NCI-H187 treated with DMSO at 0.1 percent for 48 hours (cell line): ENCODE data around the gene HECW1.
"Not testable (repeated sequence)": the region's sequence is repeated elsewhere in the genome, so short reads cannot be mapped to it uniquely, and the experiment has no call there.

ENCODE experiments used
- DNase-seq: peaks from one replicate; lab custom pipeline; 2025; lab: John Stamatoyannopoulos, UW

HECW1 gene

GRCh38 chr7:43309706-43310022, 197.2 kb downstream of the HECW1 start:
- DNase-seq = no peak

GRCh38 chr7:43311052-43311451, 198.6 kb downstream of the HECW1 start:
- DNase-seq = no peak

- no peak for DNase-seq
Observed at GRCh38 chr7:43311694-43312093, 199.2 kb downstream of the HECW1 start.

GRCh38 chr7:43313628-43314378, 201.4 kb downstream of the HECW1 start:
- no peak for DNase-seq

- no peak for DNase-seq
Observed at GRCh38 chr7:43314379-43315158, 202.1 kb downstream of the HECW1 start.

GRCh38 chr7:43317075-43317474, 204.6 kb downstream of the HECW1 start:
- DNase-seq = no peak

- DNase-seq = no peak
Observed at GRCh38 chr7:43318188-43318770, 205.8 kb downstream of the HECW1 start.

- no peak for DNase-seq
Observed at GRCh38 chr7:43325595-43325994, 213.1 kb downstream of the HECW1 start.

GRCh38 chr7:43328336-43328735, 215.9 kb downstream of the HECW1 start:
- no peak for DNase-seq

- no peak for DNase-seq
Observed at GRCh38 chr7:43328785-43329380, 216.4 kb downstream of the HECW1 start.

- DNase-seq = no peak
Observed at GRCh38 chr7:43332193-43332796, 219.8 kb downstream of the HECW1 start.

GRCh38 chr7:43337191-43337590, 224.7 kb downstream of the HECW1 start:
- no peak for DNase-seq

- DNase-seq = no peak
Observed at GRCh38 chr7:43337811-43338210, 225.4 kb downstream of the HECW1 start.

GRCh38 chr7:43341132-43341531, 228.7 kb downstream of the HECW1 start:
- no peak for DNase-seq

- DNase-seq = not testable (repeated sequence)
Observed at GRCh38 chr7:43343417-43343816, 231.0 kb downstream of the HECW1 start.

GRCh38 chr7:43345696-43346095, 233.2 kb downstream of the HECW1 start:
- not testable (repeated sequence) for DNase-seq

GRCh38 chr7:43351683-43352082, 239.2 kb downstream of the HECW1 start:
- DNase-seq = no peak

- DNase-seq = no peak
Observed at GRCh38 chr7:43353902-43354301, 241.5 kb downstream of the HECW1 start.

- DNase-seq = no peak
Observed at GRCh38 chr7:43362652-43363034, 250.2 kb downstream of the HECW1 start.

GRCh38 chr7:43363035-43363791, 250.8 kb downstream of the HECW1 start:
- peak; percentile 11 for DNase-seq

GRCh38 chr7:43364391-43364790, 251.9 kb downstream of the HECW1 start:
- DNase-seq = no peak
